Spleen (tissue), 7 donors: ENCODE results near the gene TNK2.
"Not testable (repeated sequence)": the region's sequence is repeated elsewhere in the genome, so short reads cannot be mapped to it uniquely, and the experiment has no call there.

Source experiments
- POLR2A ChIP-seq, 3 donors: fragments of 450-650 bp; IDR thresholded peaks; one replicate each; pipeline ENCODE4 v1.5.1; 2017; ENCODE audit warnings: antibody characterized with exemption in 3 of 3, mild to moderate bottlenecking in 1 of 3
- TF ChIP-seq, protein P1 (sequence below), 11 experiments: fragments of 200-600 bp in 7 of 11; fragments of 450-650 bp in 4 of 11; sonication (generic) in 4 of 11; IDR thresholded peaks in 8 of 11; conservative IDR thresholded peaks in 3 of 11; 1 replicate in 7 of 11; 2 replicates in 4 of 11; pipeline versions ENCODE4 v1.4.0 to v1.8.0; 2016 to 2021; ENCODE audit warnings: antibody characterized with exemption in 11 of 11, inconsistent platforms in 4 of 11, mild to moderate bottlenecking in 1 of 11
- donor health status: DM: no; HTN: no; CAD: no; lungs with moderate emphysema.
- donor health status: DM: no; HTN: no; CAD: no.
- donor health status: DM: no; HTN: no; CAD: no.

DNA sequence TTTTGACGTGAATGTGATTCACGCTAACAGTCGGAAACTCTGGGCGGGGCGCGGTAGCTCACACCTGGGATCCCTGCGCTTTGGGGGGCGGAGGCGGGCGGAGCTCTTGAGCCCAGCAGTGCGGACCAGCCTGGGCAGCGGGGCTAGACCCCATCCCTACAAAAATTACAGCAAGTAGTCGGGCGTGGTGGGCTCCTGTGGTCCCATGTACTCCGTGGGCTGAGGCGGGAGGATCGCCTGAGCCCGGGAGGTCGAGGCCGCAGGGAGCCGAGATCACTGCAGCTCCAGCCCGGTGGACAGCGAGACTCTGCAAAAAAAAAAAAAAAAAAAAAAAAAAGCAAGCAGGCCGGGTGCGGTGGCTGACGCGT lies 46.4 kb upstream of the TNK2 start:
- TF ChIP-seq, protein P1, sequence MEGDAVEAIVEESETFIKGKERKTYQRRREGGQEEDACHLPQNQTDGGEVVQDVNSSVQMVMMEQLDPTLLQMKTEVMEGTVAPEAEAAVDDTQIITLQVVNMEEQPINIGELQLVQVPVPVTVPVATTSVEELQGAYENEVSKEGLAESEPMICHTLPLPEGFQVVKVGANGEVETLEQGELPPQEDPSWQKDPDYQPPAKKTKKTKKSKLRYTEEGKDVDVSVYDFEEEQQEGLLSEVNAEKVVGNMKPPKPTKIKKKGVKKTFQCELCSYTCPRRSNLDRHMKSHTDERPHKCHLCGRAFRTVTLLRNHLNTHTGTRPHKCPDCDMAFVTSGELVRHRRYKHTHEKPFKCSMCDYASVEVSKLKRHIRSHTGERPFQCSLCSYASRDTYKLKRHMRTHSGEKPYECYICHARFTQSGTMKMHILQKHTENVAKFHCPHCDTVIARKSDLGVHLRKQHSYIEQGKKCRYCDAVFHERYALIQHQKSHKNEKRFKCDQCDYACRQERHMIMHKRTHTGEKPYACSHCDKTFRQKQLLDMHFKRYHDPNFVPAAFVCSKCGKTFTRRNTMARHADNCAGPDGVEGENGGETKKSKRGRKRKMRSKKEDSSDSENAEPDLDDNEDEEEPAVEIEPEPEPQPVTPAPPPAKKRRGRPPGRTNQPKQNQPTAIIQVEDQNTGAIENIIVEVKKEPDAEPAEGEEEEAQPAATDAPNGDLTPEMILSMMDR (IDR thresholded peaks at IDR 0.05 in 8 of 11, conservative IDR thresholded peaks at IDR 0.05 in 3 of 11) = not testable (repeated sequence)
- not testable (repeated sequence) for TF ChIP-seq POLR2A (IDR thresholded peaks at IDR 0.05)
